Fibroblast of peridontal ligament (primary cell): ENCODE results near the gene TMEM229A.
"Not testable (repeated sequence)": the region's sequence is repeated elsewhere in the genome, so short reads cannot be mapped to it uniquely, and the experiment has no call there.

Experiments used
- DNase-seq: peaks from one replicate; pipeline ENCODE4 v3.0.0-alpha.2; 2010; ENCODE audit errors: extremely low read depth

TMEM229A gene

DNA sequence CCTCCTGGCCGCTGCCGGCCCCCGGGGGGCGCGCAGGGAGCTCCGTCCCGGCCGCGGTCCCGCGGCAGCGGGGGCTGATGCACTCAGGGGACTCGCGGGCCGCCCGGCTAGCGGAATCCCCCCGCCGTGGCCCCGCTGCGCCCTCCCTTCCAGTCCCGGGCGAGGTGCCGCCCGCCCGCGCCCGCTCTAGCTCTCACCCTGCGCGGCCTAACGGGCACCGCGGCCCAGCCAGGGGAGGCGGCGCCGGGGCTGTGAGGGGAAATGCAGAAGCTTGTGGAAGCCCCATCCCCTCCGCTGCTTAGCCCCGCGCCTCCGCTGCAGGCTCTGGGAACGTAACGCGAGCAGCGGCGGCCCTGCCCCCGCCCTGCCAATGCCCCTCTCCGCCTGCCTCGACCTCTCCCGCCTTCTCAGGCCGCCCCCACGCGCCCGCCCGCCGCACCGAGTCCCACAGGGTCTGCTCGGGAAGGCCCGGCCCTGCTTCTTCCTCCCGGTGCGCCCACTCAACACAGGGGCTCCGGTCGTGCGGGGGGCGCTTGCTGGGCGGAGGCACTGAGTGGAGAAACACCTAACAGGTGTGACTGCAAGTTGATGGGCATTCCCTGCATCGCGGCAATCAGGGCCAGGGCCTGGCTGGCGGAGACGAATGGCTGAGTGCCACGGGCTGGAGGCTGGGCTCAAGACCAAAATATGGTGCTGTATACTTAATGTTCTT lies 384 bp upstream of the TMEM229A start:
- no peak for DNase-seq

DNA sequence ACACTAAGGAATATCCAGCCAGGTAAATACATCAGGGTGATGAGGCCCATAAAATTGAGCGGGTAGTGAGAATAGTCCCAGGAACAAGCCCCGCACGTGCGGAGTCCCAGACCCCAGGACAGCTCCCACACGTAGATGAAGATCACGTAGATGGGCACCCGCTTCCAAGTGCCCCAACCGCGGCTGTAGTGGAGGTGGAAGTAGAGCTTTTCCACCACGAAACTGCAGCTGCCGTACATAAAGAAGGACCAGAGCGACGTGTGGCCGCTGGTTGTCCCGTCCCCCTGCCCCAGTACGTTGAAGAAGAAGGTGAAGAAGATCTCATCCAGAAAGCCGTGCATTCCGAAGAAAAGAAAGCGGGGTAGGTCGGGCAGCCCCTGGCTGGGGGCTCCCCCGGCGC lies 948 bp downstream of the TMEM229A start:
- DNase-seq, result no peak

DNA sequence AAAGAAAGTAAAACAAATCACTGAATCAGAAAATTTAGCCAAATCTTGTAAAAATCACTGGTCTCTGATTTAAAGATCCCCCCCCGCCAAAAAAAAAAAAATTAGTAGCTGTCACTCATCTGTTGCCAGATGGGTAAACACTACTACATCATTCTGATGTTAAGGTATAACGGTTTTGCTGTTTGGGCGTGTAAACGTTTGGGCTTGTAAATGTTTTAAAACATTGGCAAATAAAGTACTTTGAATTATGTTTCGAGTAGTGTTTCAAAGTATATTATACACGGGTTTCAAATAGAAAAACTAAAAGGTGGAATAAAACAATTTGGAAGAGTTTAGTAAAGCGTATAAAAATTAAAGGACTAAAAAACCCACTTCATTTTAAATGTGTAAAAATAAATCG lies 1.5 kb downstream of the TMEM229A start:
- no peak for DNase-seq

DNA sequence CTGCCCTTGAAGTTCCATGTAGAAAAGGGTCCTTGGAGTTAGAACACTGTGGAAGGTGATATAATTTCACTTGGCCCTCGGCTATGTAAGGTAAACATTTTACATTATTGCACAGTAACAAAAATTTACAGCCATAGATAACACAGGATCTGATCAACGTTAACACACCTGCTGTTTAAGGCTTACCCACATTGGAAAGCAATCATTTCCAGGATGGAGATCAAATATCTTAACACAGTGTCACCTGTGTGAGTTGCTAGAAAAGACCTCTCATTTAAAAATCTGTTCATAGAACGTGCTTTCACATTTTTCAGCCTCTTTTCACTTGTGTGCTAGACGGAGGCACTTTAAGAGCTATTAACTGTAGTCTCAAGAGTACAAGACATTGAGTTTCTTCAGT lies 1.9 kb downstream of the TMEM229A start:
- DNase-seq, result no peak

DNA sequence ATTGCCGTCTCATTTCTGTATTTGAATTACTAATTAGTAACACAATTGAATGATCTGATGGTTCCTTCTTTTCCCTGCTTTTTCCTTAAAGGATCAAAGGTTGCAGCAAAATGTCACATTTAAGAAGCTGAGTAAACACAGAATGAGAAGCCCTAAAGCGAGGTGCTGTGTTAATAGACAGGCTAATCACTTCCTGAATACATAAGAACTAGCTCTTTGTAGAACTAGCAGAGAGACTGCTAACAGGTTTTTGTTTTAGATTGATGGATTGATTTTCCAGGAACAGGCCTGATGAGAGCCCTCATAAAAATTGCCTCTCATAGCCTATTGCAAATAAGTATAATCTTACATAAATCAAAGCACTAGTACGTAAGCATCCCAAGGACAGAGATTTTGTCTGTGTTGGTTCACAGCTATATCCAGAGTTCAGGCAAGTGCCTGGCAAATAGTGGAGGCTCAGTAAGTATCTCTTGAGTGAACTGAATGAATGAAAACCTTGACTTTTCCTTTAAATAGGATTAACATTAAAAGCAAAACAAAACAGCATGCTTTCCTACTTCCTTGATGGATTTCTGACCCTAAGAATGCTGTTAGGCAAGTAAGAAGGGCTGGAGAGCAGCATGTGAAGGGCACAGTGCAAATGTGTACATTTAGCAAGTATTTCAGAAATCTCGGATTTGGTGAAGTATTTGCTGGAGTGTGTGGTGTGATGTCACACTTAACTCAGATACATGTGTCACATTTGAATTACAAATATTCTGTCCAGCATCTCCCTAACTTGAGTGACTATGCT lies 3.3 kb downstream of the TMEM229A start:
- no peak for DNase-seq

DNA sequence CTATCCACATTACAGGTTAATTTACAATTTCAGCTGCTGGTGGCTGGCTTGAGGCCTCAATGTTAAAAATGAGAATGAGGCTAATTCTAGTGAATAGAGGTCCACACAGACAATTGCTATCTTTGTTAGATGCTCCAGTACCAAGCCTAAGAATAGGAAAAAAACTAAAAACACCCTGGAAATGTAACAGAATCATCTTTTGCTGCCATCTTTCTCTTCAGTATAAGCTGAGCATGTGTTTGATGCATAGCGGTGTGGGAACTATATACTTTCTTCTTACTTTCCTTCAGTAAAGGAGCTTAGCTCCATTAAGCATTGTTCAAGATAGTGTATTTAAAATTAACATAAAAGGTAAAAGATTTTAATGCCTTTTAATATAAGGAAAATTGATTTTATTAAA lies 5.6 kb downstream of the TMEM229A start:
- no peak for DNase-seq

DNA sequence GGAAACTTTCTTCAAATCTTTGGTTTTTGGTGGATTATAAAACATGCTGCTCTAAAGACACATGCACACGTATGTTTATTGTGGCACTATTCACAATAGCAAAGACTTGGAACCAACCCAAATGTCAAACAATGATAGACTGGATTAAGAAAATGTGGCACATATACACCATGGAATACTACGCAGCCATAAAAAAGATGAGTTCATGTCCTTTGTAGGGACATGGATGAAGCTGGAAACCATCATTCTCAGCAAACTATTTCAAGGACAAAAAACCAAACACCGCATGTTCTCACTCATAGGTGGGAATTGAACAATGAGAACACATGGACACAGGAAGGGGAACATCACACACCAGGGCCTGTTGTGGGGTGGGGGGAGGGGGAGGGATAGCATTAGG lies 8.5 kb downstream of the TMEM229A start:
- DNase-seq, result not testable (repeated sequence)

DNA sequence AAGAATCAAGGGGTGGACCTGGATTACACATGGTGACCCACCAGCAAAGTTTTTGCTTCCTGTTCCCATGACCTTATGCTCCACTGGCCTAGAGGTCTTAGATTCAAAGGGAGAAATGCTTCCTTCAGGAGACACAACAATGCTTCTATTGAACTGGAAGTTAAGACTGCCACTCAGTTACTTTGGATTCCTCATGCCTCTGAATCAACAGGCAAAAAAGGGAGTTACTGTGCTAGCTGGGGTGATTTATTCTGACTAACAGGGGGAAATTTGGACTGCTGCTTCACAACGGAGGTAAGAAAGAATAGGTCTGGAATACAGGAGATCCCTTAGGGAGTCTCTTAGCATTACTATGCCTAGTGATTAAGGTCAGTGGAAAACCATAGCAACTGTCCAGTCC lies 10.3 kb downstream of the TMEM229A start:
- no peak for DNase-seq

DNA sequence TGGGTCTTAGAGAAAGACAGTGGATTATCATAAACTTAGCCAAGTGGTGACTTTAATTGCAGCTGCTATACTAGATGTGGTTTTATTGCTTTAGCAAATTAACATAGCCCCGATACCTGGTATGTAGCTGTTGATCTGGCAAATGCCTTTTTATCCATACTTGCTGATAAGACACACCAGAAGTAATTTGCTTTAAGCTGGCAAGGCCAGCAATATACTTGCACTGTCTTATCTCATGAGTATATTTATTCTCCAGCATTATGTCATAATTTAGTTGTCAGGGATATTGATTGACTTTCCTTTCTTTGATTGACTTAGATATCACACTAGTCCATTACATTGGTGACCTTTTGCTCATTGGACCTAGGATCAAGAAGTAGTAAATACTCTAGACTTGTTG lies 12.8 kb downstream of the TMEM229A start:
- no peak for DNase-seq

DNA sequence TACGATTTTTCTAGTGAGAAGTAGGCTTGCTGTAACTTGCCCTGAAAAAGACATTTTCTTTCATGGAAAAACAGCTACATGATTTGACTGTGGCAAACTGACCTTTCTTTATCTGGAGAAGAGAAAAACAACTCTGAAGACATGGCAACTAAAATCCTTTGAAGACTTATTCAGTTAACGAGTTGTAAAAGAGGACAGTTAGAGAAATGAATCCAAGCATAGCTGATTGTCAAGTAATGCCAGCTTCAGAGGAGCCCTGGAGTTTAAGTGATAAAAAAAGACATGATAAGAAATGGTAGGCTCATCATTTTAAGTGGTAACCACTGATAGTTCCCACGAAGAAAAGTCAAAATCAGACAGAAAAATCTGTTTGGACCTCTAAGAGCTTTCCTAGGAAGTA lies 19.6 kb downstream of the TMEM229A start:
- DNase-seq, result no peak

DNA sequence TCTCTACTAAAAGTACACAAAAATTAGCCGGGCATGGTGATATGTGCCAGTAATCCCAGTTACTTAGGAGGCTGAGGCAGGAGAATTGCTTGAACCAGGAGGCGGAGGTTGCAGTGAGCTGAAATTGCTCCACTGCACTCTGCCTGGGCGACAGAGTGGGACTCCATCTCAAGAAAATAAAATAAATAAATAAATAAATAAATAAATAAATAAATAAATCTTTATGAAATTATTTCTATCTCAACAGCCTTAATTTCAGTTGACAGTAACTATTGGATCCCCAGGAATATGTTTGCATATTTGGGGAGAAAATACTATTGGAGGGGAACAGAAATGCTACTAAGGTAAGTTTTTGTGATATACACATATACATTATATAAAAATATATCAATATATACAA lies 20.0 kb downstream of the TMEM229A start:
- no peak for DNase-seq

DNA sequence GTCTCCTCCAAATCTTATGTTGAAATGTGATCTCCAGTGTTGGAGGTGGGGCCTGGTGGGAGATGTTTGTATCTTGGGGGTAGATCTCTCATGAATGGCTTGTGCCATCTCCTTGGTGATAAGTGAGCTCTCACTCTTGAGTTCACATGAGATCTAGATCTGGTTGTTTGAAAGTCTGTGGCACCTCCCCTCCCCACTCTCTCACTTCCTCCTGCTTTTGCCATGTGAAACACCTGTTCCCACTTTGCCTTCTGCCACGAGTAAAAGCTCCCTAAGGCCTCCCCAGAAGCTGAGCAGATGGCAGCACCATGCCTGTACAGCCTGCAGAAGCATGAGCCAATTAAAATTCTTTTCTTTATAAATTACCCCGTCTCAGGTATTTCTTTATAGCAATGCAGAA lies 23.5 kb downstream of the TMEM229A start:
- DNase-seq, result no peak

DNA sequence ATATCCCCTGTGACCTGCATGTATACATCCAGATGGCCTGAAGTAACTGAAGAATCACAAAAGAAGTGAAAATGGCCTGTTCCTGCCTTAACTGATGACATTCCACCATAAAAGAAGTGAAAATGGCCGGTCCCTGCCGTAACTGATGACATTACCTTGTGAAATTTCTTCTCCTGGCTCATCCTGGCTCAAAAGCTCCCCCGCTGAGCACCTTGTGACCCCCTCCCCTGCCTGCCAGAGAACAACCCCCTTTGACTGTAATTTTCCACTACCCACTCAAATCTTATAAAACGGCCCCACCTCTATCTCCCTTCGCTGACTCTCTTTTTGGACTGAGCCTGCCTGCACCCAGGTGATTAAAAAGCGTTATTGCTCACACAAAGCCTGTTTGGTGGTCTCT lies 24.6 kb downstream of the TMEM229A start:
- DNase-seq, result not testable (repeated sequence)

DNA sequence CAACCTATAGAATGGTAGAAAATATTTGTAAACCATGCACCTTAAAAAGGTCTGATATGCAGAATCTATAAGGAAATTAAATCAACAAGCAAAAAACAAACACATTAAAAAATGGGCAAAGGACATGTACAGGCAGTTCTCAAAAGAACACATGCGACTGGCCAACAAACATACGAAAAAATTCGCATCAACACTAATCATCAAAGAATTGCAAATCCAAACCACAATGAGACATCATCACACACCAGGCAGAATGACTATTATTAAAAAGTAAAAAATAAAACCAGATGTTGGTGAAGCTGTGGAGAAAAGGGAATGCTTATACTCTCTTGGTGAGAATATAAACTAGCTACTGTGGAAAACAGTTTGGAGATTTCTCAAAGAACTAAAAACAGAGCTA lies 33.2 kb downstream of the TMEM229A start:
- DNase-seq, result no peak

DNA sequence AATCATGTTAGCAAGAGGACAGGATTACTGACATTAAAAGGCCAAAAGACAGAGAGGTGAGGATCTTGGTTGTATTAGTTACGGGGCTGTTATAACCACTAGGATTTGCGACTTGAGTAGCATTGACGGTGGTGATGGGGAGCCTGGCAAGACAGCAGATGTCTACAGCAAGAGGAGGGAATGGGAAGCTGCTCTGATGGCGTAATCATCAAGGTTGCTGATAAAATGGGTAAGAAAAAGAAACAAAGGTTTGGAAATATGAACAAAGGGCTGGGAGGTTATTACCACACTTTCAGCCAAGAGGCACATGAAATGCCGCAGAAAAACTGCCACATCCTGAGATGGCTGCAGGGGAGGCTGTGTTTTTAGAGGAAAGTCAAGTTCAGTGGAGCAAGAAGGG lies 33.9 kb downstream of the TMEM229A start:
- DNase-seq, result no peak

DNA sequence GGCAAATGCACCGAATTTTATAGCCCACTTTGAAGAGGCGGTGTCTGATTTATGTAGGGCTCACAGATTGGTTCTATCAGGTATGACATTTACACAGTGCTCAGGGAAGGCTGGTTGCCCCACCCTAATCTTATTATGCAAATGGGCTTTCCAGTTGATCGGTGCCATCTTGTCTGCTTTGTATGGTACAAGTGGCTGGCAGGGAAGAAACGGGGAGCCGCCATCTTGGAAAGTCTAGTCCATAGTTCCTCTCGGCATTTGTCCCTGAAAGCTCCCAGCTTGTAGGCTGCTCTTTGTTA lies 36.6 kb downstream of the TMEM229A start:
- DNase-seq, result no peak

DNA sequence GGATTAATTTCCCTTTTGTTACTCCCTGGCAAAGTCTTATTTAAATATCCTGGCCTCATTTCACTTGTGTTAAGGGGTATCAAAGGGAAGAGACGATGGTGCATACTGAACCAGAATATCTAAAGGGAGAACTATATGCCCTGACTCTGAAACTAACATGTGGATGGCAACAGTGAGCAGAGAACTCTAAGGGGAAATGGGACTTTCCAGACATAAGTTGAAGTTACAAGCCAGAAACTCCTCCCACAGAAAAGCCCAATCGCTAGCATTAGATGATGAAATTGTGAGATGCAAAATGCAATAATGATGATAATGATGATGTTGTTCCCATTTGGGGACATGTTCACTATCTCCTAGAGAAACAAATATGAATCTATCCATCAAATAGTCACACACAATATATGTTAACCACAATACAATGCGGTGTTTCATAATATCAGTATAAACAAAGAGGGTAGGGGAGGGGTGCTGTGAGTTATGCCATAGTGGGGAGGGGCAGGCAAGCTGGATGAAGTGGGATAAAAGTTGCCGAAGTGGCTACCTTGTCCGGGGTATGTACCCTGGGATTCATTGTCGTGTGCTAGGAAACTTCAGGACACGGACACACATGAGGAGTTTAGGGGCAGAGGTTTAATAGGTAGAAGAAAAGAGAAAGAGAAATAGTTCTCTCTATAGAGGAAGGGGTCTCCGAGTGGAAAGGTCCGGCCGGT lies 37.1 kb downstream of the TMEM229A start:
- no peak for DNase-seq

DNA sequence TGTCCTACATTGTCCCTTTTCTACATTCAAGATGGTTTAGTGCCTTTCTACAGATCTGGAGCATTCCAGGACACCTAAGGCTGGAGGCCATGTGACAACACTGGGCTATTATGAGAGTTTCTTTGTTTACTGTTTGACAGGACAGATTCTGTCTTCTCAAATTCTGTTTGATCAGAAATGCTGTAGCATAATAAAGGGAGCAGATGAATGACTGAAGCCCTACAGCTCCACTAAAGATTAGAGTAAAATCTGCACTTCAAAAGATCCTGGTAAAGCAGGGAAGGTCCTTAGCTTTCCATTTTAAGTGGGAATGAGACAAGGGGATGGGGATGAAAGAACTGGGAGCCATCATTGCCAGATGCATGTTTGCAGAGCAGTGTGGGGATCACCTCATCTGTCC lies 38.4 kb downstream of the TMEM229A start:
- no peak for DNase-seq

DNA sequence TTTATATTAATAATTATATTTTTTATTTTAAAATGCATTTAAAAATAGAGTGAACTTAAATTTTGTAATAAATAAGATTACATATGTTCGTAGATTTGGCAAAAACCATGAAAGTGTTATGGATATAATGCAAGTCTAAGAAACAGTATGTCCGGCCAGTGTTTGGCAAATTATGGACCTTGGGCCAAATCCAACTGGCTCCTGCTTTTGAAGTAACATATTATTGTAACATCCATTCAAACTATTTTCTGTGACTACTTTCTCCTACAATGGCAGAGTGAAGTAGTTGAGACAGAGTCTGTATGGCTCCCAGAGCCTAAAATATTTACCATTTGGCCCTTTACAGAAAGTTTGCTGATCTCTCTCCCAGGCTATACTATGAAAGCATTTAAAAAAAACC lies 38.9 kb downstream of the TMEM229A start:
- DNase-seq, result no peak

DNA sequence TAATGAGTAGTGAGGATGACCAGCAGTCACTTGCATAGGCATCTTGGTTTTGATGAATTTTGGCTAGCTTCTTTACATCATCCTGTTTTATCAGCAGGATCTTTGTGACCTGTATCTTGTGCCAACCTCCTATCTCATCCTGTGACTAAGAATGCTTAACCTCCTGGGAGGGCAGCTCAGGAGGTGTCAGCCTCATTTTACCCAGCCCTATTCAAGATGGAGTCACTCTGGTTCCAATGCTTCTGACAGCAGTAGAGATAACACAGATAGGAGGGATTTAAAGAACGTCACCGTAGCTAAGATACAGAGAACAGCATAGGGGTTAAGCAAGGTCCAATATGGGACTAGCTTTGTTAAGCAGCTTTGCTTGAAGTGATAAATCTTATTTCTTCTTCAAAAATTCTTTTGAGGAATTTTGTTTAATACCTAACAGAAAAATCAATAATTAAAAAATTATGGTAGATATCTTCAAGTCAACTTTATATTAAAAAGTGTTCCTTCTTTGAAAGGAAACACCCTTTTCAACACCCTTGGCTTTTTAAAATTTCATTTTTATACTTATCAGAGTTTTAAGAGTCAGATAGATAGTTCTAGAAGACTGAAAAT lies 39.9 kb downstream of the TMEM229A start:
- DNase-seq, result no peak

DNA sequence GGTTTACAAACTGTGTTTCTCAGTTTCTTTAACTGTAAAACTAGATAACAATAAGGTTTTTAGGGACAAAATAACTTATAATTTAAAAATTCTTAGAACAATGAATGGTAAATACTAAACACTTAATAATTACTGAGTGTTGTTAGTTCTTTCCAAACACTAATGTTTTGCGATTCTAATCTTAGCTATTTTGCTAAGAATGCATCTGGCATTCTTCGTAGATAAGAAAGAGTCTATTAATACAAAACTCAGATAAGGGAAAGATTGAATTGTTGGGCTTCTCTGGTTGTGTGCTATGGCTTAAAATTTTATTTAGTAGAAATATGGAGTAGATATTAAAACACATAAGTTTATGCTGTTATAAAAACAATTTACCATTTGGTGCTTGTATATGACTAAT lies 45.4 kb downstream of the TMEM229A start:
- no peak for DNase-seq
